Left forelimb (tissue), 1 donor: ENCODE measurements around the gene EPHA8.

Experiments
- DNase-seq: peaks from one replicate; pipeline ENCODE4 v3.0.0-alpha.2; 2018; ENCODE audit warnings: low spot score

Gene EPHA8

DNA sequence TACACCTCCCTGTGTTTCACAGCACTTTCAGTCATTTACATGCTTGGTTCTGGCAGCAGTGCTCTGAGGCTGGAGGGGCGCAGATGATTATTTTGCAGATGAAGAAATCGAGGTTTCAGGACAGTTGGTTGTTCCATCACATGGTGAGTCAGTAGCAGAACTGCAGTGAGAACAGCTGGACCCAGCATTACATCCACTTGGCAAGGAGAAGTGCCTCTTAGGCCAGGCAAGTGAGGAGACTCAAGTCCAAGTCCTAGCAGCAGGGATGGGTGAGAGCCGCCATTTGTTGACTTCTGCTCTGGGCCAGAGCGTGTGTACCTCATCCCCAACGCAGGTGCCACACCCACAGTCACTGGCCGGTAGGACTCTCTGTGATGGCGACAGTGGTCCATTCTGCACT is 26.8 kb upstream of the EPHA8 start:
- no peak for DNase-seq

GRCh38 chr1:22537441-22538139 is 25.7 kb upstream of the EPHA8 start:
- DNase-seq, result no peak

GRCh38 chr1:22539510-22540118 is 23.7 kb upstream of the EPHA8 start:
- no peak for DNase-seq

DNA sequence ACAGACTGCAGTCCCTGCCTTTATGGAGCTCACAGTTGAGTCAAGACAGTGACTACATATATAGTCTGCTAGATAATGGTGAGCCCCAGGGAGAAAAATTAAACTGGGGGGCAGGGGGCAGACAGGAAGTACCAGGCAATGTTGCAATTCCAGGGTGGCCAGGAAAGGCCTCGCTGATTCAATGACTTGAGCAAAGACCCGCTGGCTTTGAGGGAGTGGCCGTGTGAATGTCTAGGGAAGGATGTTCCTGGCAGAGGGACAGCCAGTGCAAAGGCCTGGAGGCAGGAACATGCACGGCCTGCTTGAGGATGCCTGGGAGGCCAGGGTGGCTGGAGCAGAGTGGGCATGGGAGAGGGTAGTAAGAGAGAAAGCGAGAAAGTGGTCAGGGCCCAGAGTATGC is 23.0 kb upstream of the EPHA8 start:
- no peak for DNase-seq

- no peak for DNase-seq
Measured at GRCh38 chr1:22542886-22543285, 20.4 kb upstream of the EPHA8 start.

DNA sequence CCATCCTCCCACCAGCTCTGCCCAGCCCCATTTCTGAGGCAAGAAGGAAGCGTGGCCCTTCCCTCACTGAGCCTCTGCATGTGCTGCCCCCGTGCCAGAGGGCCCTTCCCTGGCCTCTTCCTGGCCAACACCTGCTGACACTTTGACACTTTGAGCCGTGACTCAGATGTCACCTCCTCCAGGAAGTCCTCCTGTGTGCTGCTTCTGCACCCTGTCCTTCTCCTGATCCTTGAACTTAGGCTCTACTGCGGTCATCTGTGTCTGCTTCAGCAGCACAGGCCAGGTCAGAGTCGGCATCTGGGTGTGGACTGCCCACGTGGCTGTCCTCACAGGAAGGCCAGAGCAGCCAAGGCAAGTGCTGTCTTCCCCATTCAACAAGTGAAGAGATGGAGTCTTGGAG is 19.6 kb upstream of the EPHA8 start:
- no peak for DNase-seq

DNA sequence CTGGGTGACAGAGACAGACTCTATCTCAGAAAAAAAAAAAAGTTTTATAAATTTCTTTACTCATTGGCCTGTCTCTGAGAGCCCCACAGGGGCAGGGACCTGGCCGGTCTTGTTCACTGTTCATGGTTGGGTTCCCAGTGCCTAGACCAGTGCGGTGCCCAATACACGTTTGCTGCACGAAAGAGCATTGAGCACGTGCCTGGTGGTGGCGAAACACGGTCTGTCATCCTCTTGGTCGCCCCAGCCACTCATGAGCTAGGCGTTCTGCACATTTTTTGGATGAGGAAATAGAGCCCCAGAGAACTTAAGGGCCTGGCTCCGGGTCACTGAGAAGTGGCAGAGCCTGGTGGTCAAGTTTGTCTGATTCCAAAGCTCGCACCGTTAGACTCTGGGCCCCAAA is 18.7 kb upstream of the EPHA8 start:
- DNase-seq, result no peak

DNA sequence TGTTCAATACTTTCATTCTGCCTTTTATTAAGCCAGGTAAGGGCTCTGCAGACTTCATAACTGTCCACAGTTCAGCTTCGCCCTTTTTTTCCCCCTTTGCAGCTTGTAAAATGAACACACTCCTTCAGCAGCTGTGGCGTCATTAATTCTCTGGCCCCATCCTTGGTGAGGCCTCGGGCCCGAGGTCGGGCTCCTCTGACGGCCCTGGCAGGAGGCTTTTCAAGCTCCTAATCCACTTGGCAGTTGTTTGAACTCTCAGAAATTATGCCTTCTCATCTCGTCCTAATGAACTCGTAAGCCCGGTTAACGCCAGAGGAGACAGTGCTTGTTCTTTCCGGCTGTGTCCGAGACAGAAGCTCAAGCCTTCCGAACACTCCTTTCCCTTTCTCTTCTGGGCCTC is 18.1 kb upstream of the EPHA8 start:
- DNase-seq, result no peak

GRCh38 chr1:22547186-22547817 is 16.0 kb upstream of the EPHA8 start:
- no peak for DNase-seq

- DNase-seq, result no peak
Measured at GRCh38 chr1:22547818-22548462, 15.3 kb upstream of the EPHA8 start.

DNA sequence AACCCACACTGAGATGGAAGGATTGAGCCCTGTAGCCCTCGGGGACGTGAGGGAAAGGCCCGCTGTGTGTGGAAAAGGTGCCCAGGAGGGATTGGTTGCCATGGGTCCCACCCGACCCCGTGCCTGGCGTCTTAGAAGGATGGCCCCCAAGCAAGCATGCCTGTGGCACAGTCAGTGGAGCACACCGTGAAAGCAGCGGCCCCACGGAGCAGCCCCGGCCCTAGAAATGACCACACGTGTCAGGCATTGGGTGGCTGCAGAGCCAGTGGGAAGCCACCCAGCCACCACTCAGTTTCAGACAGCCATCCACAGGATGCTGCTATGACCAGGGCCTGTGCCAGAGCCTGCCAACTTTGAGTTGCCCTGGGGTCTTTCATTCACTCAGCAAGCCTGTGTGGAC is 13.3 kb upstream of the EPHA8 start:
- no peak for DNase-seq

DNA sequence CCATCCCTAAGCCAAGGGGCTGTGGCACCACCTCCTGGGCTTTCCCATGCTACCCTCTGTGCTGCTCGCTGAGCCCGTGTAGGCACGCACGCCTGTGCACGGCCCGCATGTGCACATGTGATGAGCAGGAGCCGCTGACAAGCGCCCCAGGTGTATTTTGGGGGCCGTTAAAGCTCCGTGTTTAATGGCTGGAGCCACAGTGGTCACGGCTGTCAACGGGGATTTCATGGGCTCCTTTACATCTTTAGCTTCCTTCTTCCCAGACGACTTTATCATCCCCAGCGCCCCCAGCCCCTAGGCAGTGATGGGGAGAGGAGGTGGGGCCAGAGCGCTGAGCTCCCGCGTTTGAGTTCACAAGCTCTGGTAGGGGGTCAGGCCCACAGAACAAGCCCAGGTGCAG is 11.7 kb upstream of the EPHA8 start:
- DNase-seq, result no peak

- no peak for DNase-seq
Measured at GRCh38 chr1:22552021-22552420, 11.3 kb upstream of the EPHA8 start.

GRCh38 chr1:22553104-22553880 is 10.0 kb upstream of the EPHA8 start:
- DNase-seq, result no peak

- no peak for DNase-seq
Measured at GRCh38 chr1:22553991-22554522, 9.2 kb upstream of the EPHA8 start.

- DNase-seq, result no peak
Measured at GRCh38 chr1:22555371-22555656, 8.0 kb upstream of the EPHA8 start.

- no peak for DNase-seq
Measured at GRCh38 chr1:22556391-22557104, 6.7 kb upstream of the EPHA8 start.

DNA sequence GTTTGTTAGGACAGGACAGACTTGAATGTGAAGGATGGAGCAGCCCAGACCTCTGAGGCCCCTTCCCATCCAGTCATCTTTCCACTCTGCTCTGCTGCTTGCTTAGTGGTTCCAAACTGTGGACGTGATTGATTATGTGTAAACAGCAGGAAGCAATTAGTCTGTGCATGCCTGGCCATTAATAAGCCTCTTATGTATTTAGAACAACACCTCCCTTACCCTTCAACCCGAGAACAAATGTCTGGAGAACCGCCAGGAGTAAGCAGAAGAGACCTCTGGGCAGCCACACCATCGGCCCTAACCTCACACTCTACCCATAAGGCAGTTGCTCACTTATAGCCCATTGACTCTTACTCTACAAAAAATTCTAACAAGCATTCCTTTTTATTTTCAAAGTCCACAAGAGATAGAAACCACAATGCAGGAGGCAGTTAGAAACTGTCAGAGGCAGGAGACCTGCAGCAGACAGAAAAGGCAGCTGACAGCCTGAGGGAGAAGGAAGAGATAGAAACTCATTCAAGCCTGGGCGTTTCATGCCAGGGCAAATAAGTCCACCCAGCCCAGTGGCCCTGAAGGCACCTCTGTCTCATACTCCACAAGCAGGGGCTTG is 5.8 kb upstream of the EPHA8 start:
- DNase-seq, result no peak

GRCh38 chr1:22563671-22564602 is 648 bp downstream of the EPHA8 start:
- no peak for DNase-seq

GRCh38 chr1:22566161-22566560 is 2.9 kb downstream of the EPHA8 start:
- DNase-seq, result no peak
